ENCODE results near the gene FIGNL2.

FIGNL2 gene

GRCh38 chr12:51821440-51822260, 26.9 kb downstream of the FIGNL2 start:
- no peak for DNase-seq (ENCODE audit: low read depth)
- H3K4me3 ChIP-seq (ENCODE audit: low read depth, low read length): no peak overlapping the region
- TF ChIP-seq CTCF (IDR thresholded peaks at IDR 0.05; ENCODE audit: low read depth, low read length, missing control alignments): no peak

- DNase-seq (ENCODE audit: low read depth): no peak
- no peak for TF ChIP-seq CTCF (IDR thresholded peaks at IDR 0.05; ENCODE audit: low read depth, low read length, missing control alignments)
- peak overlapping the region; percentile 14; the same call in 1 of the 2 replicates for H3K4me3 ChIP-seq (ENCODE audit: low read depth, low read length)
Observed at GRCh38 chr12:51820526-51821439, 27.7 kb downstream of the FIGNL2 start.

GRCh38 chr12:51819736-51820525, 28.6 kb downstream of the FIGNL2 start:
- DNase-seq (ENCODE audit: low read depth): no peak
- TF ChIP-seq CTCF (IDR thresholded peaks at IDR 0.05; ENCODE audit: low read depth, low read length, missing control alignments): no peak
- no peak overlapping the region for H3K4me3 ChIP-seq (ENCODE audit: low read depth, low read length)

- no peak for DNase-seq (ENCODE audit: low read depth)
- H3K4me3 ChIP-seq (ENCODE audit: low read depth, low read length): no peak overlapping the region
- TF ChIP-seq CTCF (IDR thresholded peaks at IDR 0.05; ENCODE audit: low read depth, low read length, missing control alignments): no peak
Observed at GRCh38 chr12:51818566-51819300, 29.8 kb downstream of the FIGNL2 start.

GRCh38 chr12:51818086-51818485, 30.4 kb downstream of the FIGNL2 start:
- no peak overlapping the region for H3K4me3 ChIP-seq (ENCODE audit: low read depth, low read length)
- DNase-seq (ENCODE audit: low read depth): no peak
- no peak for TF ChIP-seq CTCF (IDR thresholded peaks at IDR 0.05; ENCODE audit: low read depth, low read length, missing control alignments)

All from GM12864 (cell line).